Keratinocyte (primary cell): ENCODE data around the gene RALGAPA2.

Source experiments
- CTCF ChIP-seq, 3 experiments: IDR thresholded peaks in 1 of 3; conservative IDR thresholded peaks in 1 of 3; optimal IDR thresholded peaks in 1 of 3; 2 replicates in 2 of 3; 3 replicates in 1 of 3; pipeline versions ENCODE3 to v1.5.1; 2011; ENCODE audit warnings: low read length in 3 of 3, mild to moderate bottlenecking in 3 of 3, moderate library complexity in 2 of 3, control low read depth in 1 of 3, inconsistent platforms in 1 of 3; ENCODE audit not compliant: insufficient read depth in 2 of 3; ENCODE audit errors: extremely low read depth in 1 of 3
- EZH2 ChIP-seq: IDR thresholded peaks from one replicate; pipeline ENCODE4 v1.6.1; 2012; ENCODE audit warnings: inconsistent platforms, mild to moderate bottlenecking, low read length, moderate library complexity

GRCh38 chr20:20447196-20447595, 265.2 kb downstream of the RALGAPA2 start:
- no peak for TF ChIP-seq CTCF (optimal IDR thresholded peaks at IDR 0.05 in 1 of 3, IDR thresholded peaks at IDR 0.05 in 1 of 3, conservative IDR thresholded peaks at IDR 0.05 in 1 of 3; ENCODE audit: extremely low read depth in 1 of 3, insufficient read depth in 2 of 3, low read length in 3 of 3)
- no peak for TF ChIP-seq EZH2
